ENCODE data around the gene PPFIBP2.

PPFIBP2 gene

DNA sequence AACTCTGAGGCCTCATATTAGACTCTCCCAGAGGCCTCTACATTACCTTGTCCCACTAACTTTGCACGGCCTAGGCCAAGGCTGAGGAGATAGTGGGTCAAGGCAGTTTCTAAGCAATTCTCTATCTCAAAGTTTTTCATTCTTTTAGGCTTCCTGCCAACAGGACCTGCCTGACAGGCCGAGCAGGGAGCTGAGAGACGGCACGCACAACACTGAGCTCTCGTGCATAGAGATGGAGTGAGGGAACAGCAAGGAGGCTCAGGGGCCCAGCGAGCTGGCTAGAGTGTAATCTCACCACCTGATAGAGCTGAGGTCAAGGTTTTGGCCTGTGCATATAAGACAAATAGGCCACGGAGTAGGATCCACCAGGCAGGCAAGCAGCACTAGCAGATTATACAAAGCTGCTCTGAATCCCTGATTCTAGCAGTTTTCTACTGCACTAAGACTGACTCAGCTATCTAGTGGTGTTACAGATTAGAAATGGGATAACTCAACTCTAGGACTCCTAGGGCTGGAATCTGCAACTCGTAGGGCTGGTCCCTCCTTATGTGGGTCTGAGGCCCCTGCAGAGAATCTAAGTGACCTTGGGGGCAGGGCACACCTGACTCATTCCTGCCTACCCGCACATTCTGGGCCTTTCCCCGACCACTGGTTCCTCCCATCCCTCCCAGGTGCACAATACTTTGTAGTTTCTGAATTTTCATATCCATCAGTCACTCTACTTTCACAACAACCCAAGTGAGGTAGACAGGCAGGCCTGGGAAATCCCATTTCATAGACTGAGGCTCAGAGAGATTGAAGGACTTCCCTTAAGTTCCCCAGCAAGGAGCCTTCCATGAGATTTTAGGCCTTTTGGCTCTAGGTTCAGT lies 157.8 kb downstream of the PPFIBP2 start:
- no peak for DNase-seq

DNA sequence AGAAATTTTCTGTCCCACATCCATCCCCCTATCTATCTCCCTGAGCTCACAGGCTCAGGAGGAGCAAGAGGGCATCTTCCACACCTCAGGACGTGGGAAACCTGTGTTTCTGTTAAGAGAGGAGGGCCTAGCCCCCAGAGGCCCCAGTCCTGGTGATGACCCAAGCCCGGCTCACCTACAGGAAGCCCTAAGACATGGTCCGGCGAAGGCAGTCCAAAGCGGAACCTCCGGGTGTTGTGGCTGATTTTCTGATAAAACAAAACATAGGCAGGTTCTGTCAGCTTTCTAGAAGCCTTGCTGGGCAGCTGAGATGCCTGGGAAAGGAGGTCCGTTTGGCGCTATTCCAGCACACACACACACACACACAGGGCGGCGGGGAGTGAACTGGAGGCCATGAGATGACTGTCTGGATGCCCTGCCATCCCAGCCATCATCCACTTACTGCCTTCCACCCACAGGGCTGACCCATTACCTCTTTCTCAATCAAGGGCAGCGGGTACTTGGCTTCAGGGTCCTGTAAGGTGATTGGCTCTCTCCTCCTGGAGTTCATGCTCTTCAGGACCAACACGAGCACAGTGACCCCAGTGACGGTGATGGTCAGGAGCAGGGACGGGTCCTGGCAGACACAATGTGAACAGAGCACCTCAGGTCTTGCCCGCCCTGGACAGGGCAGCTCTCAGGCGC lies 158.6 kb downstream of the PPFIBP2 start:
- no peak for DNase-seq

DNA sequence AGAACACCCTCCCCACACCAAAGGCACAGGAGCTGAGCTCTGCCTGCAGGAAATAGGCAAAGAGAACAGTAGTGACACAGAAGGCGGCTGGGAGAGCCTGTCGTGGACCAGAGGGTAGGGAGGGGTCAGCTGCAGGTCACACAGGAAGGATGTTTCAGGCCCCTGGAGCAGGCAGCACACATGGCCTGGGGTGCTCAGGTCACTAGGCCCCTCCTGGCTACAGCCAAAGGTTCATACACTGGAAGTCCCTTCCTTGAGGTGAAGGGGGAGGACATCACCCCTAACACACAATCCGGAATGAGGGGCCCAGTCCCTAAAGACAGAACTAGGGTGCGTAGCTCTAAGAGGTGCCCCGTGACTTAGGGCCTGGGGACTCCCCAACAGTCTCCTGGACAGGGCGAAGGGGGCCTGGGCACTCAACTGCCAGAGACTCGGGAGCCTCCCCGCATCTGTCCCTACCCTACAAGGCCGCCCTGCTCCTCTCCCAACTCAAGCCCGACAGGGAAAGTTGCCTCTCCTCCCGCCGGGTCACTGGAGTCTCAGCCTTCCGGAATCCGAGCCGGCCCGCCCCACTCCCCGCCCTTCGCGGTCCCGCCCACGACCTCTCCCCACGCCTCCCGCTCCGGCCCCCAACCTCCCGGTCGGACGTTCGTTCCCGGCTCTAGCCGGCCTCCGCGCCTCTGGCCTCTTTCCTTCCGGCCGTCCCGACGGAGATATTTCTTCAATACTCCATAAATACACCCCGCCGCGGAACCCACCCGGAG lies 159.3 kb downstream of the PPFIBP2 start, which contains the start of gene CYB5R2:
CYB5R2 (minus strand) TSS at position 541 of the 764 bp plus-strand sequence. CDS start 675 bp downstream, outside the sequence.
- no peak for DNase-seq

DNA sequence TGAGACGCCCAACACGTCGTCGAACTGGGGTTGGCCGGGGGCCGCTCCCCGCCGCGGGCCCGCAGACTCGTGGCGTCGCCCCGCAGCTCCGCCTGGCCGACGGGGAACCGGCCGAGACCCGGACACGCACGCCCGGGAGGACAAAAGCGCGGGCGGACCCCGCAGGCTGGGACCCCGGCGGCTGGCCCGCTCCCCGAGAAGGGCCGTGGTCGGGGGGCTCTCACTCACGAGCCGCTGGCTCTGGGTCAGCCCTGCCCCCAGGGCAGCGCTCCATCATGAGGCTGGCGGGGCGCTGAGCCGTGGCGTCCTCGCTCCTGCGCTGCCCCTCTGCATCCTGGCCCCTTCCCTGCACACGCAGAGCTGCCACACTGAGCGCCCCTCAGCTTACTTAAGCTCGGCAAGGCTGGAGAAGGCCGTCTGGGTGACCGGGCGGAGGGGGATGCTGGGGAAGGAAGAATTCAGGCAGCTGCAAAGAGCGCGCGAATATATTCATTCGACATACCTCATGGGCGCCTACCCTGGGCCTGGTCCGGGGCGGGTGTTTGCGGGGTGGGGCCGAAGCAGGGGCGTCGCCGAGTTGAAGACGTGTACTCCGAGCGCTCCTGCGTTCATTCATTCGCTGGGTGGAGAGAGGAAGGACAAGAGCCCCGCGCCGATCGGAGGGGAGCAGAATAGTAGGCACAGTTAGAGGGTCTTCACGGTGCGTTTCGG lies 160.1 kb downstream of the PPFIBP2 start:
- no peak for DNase-seq

DNA sequence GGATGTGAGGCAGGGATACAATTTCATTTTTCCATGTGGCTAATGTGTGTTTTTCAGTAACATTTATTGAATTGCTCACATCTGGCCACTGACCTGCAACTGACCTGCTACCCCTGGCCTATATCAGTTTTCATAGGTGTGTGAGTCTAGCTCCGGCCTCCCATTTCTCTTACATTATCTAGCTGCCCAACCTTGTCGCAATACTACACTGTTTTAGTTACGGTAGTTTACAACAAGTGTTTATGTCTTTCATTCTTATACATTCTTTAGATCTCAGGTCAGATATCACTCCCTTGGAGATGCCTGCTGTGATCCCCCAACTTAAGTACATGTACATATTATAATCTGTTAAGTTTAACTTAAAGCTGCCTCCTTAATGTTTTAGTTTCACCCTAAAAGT lies 161.8 kb downstream of the PPFIBP2 start:
- no peak for DNase-seq

DNA sequence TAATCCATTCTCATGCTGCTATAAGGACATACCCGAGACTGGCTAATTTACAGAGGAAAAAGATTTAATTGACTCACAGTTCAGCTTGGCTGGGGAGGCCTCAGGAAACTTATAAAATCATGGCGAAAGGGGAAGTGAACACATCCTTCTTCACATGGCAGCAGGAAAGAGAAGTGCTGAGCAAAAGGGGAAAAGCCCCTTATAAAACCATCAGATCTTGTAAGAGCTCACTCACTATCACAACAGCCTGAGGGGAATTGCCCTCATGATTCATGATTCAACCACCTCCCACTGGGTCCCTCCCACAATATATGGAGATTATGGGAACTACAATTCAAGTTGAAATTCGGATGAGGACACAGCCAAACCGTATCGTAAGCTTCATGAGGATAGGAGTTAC lies 163.3 kb downstream of the PPFIBP2 start:
- no peak for DNase-seq

DNA sequence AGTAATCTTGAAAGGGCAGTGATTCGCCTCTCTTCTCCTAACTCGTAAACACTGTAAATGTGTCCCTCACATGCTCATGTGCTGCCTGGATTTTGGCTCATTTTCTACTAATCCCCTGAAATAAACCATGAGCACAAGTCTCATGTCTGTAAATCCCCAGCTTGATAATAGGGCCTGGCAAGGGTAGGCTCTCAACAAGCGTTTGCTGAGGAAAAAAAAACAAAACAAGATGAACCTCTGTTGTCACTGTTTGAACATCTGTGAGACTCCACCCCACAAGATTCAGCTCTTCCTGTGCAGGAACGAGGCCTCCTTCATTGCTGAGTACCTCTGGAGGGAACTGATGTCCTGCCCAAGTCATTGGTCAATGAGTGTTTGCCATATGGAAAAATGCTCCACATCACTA lies 164.0 kb downstream of the PPFIBP2 start:
- no peak for DNase-seq

DNA sequence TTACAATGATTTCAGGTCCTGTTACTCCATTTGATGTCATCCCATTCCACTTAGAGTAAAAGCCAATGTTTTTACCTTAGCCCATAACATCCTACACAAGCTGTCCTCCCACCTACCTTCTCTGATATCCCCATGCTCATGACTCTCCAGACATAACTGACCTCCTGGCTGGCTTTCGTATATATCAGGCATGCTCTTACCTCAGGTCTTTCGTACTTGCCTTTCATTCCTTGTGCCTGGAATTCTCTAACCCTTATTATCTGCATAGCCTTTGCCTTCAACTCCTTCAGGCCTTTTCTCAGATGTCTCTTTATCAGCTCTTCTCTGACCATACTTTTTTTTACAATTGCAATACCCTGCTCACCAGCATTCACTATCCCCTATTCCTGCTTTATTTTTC lies 169.8 kb downstream of the PPFIBP2 start:
- no peak for DNase-seq

DNA sequence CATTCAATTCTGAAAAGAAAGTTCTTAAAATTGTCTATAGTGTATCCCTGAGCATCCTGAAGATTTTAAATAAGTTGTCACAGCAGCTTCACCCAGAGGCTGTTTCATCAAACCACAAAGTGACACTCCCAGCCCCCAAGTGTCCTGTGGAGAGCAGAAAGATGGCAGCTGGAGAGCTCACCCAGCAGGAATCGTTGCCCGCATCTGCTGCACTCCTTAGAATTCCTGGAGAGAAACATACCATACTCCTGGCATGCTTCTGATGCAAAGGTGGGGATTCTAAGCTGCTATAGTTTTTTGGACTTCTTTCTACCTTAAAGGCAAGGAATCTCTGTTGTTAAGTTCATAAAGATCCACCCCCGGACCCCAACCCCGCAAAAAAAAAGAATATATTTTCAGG lies 173.0 kb downstream of the PPFIBP2 start:
- DNase-seq = no peak

DNA sequence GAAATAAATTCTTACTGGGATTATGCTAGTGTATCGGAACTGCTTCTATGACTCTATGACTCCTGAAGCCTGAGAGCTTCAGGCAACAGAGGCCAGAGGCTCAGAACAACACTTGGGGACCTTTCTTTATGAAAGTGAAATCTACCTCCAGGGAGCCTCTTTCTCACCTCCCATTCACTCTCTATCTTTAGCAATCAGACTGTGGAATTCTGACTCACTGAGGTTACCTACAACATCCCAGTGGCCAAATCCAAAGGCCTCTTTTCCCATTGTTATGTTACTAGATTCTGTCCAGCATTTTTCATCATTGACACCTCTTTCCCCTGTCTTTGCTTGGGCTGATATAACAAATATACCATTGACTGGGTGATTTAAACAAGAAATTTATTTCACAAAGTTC lies 173.6 kb downstream of the PPFIBP2 start:
- DNase-seq = no peak

DNA sequence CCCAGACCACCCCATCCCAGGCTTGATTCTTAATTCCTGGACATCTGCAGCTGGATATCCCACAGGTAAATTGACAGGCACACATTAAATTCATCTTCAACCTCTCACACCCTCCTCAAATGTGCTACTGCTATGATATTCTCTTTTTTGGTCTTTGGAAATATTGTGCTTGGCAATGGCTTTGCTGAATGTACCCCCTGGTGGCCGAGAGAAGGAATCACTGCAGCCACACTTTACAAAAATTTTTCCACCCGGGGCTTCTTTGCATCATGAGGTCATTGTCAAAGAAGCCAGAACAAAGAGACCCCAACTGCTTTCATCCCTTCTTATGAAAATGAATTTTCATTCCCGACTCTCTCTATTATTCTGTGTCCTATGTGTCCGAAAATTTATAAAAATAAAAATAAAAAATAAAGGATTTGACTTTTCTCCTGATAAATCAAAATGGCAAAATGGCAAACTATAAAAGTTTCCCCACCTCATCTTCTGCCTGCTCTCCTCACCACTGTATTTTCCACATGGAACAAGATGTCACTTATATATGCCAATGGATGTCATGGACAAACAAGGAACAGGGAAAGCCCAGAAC lies 174.5 kb downstream of the PPFIBP2 start:
- DNase-seq = peak in 1 of 2 experiments; percentile 3

DNA sequence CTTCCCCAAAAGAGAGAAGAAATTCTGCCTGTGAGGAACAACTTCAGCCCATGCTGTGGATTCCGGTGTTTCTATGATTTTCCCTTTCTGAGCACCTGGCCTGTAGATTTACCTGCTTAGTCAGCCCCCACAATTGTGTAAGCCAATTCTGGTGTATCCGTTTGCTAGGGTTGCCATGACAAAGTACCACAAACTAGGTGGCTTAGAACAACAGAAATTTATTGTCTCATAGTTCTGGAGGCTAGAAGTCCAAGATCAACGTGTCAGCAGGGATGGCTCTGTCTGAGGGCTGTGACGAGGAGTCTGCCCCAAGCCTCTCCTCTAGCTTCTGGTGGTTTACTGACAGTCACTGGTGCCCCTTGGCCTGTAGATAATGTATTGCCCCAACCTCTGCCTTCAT lies 175.4 kb downstream of the PPFIBP2 start:
- DNase-seq = no peak

DNA sequence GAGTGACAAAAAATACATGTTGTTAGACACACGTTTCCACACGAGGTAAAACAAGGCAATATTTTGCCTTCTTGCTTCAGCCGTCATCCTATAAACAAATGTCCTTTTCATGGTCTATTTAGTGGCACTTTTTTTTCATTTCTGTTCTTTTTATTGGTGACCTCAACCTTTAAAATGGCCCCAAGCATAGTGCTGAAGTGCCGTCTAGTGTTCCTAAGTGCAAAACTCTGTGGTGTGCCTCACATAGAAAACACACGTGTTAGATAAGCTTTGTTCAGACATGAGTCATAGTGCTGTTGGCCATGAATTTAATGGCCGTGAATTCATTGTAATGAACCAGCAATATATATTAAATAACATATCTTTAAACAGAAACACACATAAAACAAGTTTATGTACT lies 176.8 kb downstream of the PPFIBP2 start:
- DNase-seq = no peak

DNA sequence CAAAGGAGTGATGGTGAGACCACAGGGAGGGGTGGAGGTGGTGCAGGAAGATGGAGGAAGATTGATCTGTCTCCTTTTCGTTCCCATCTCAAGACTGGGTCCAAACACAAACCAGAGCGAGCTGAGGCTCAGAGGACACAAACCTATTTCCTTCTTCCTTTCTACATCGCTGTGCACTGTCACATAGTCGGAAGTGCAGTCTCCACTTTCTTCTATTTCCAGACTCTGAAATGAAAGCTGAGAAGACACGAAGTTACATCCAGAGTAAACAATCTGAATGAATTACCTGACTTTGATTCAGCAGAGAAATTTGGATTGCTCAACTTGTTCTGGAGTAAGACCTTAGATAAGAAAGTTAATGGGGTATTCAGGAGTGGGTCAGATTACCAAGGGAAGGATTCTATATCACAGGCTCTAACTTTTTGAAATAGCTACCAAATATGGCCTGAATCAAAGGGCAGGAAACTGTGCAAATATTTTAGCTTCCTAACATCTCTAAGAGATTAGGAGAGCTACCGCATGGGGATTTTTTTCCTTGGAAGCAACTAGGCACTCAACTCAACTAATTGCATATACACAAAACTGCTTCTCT lies 178.1 kb downstream of the PPFIBP2 start:
- no peak for DNase-seq

DNA sequence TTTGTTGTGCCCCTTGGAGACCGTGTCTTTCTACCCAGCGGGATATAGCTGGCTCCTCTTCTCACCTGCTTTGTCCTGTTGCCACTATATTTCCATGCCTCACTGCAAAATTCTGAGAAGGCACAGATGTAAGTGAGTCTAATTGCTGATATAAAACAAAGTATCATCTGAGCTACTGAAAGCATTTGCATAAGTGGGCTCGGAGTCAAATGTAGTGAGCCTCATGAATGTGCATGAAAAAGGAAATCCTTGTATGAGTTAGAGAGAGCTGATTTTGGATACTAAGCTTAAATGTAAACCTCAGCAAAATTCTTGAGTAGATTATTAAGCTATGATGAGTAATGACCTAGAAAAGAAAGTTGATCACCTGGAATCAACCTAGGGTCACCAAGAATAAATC lies 178.6 kb downstream of the PPFIBP2 start:
- DNase-seq = no peak

DNA sequence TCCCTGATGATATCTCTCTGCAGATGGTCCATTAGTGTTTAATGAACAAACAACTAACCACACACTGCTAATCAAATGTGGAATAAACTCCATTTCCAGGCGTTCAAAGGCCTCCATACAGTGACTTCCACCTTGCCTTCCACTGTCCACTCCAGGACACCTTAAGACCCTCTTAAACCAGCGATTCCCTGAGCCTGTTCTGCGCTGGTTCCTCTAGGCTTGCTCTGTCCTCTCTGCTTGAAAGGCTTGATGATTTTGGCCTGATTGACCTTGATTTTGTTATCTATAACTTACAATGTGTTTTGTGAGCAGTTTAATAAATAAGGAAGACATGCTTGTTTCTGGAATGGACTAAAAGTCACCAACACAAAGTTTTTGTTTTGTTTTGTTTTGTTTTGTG lies 180.4 kb downstream of the PPFIBP2 start:
- DNase-seq = no peak

DNA sequence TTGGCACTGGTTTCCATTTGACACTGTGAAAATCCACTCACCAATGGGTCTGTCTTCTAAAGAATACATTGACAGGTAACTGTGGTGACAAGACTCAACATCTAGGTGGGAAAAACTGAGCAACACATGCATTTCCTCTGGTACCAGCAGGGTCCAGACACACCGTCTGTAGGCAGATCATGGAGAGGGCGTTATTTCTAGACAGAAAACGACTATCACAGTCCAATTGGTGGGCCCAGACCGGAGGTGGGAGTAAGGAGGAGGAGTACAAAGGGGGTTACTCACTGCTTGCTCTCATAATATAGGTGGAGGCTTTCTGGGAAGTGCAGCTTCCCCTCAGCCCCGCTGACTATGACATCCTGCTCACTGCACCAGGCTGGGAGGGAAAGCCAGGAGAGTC lies 182.6 kb downstream of the PPFIBP2 start:
- DNase-seq = no peak

All from SHP77 (cell line).